Gastrocnemius medialis (tissue), 4 donors: ENCODE results near the gene TUT4.

Experiments used
- POLR2A ChIP-seq, 2 donors: fragments of 450-650 bp; IDR thresholded peaks; one replicate each; pipeline ENCODE4 v1.6.1; 2017; ENCODE audit warnings: antibody characterized with exemption in 2 of 2, mild to moderate bottlenecking in 2 of 2, moderate library complexity in 2 of 2
- TF ChIP-seq, protein P1 (sequence below), 5 experiments: fragments of 450-650 bp in 3 of 5; fragments of 200-600 bp in 2 of 5; sonication (generic) in 2 of 5; IDR thresholded peaks in 4 of 5; conservative IDR thresholded peaks in 1 of 5; 1 replicate in 4 of 5; 2 replicates in 1 of 5; pipeline ENCODE4 v1.5.1; 2016 to 2019; ENCODE audit warnings: antibody characterized with exemption in 5 of 5, mild to moderate bottlenecking in 3 of 5, moderate library complexity in 3 of 5

DNA sequence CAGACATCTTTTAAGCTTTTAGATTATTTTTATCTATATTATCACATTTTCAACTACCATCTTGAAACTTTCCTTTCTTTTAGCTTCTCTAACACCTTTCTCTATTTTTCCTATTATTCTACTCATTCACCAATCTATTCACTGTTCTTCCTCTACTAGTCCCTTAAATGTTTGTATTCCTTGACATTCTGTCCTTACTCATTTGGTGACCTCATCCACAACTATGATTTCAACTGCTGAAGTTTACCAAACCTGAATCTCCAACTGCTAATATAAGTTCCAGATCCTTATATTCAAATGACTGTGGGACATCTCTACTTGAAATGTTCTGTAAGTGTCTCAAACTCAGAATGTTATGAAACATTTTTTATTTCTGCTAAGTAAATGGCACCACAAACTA, 49.2 kb downstream of the TUT4 start:
- TF ChIP-seq, protein P1, sequence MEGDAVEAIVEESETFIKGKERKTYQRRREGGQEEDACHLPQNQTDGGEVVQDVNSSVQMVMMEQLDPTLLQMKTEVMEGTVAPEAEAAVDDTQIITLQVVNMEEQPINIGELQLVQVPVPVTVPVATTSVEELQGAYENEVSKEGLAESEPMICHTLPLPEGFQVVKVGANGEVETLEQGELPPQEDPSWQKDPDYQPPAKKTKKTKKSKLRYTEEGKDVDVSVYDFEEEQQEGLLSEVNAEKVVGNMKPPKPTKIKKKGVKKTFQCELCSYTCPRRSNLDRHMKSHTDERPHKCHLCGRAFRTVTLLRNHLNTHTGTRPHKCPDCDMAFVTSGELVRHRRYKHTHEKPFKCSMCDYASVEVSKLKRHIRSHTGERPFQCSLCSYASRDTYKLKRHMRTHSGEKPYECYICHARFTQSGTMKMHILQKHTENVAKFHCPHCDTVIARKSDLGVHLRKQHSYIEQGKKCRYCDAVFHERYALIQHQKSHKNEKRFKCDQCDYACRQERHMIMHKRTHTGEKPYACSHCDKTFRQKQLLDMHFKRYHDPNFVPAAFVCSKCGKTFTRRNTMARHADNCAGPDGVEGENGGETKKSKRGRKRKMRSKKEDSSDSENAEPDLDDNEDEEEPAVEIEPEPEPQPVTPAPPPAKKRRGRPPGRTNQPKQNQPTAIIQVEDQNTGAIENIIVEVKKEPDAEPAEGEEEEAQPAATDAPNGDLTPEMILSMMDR (IDR thresholded peaks at IDR 0.05 in 4 of 5, conservative IDR thresholded peaks at IDR 0.05 in 1 of 5), result no peak
- TF ChIP-seq POLR2A (IDR thresholded peaks at IDR 0.05), result no peak
